ENCODE results near the gene GALNT11.
A peak's percentile ranks its signal among the peaks of the same experiment; 100 is the strongest.

GALNT11 gene

GRCh38 chr7:152025077-152025936 lies at the start of gene GALNT11:
TSS of gene GALNT11 (plus strand) at chr7:152025674. CDS start at chr7:152094228, 68,554 bp downstream.
- Histone ChIP-seq H3K9ac (ENCODE audit: low read depth, low read length) (no peak within 1 kb of the TSS), H3K4me1 (ENCODE audit: control insufficient read depth, insufficient read depth, low read length) (peaks cover 4% of the 10 kb centered on the region), H3K9me3 (ENCODE audit: control insufficient read depth, insufficient read depth, low read length) (no peaks in the 10 kb centered on the region), H3K4me3 (ENCODE audit: low read depth, low read length) (peak within 1 kb of the TSS; percentile 87), H3K36me3 (ENCODE audit: control insufficient read depth, insufficient read depth, low read length) (peaks cover 2% of the 10 kb centered on the region), H3K27me3 (ENCODE audit: control insufficient read depth, insufficient read depth, low read length) (peaks cover 5% of the 10 kb centered on the region)

- Histone ChIP-seq H3K9me3 (ENCODE audit: control insufficient read depth, insufficient read depth, low read length) (no peaks in the 10 kb centered on the region), H3K4me3 (ENCODE audit: low read depth, low read length) (no peak overlapping the region), H3K27me3 (ENCODE audit: control insufficient read depth, insufficient read depth, low read length) (no peaks in the 10 kb centered on the region), H3K9ac (ENCODE audit: low read depth, low read length) (no peak overlapping the region), H3K36me3 (ENCODE audit: control insufficient read depth, insufficient read depth, low read length) (no peaks in the 10 kb centered on the region), H3K4me1 (ENCODE audit: control insufficient read depth, insufficient read depth, low read length) (no peaks in the 10 kb centered on the region)
Measured at GRCh38 chr7:151978616-151979015, 46.9 kb upstream of the GALNT11 start.

- H3K36me3 ChIP-seq (ENCODE audit: control insufficient read depth, insufficient read depth, low read length): no peaks in the 10 kb centered on the region
- no peaks in the 10 kb centered on the region for H3K9me3 ChIP-seq (ENCODE audit: control insufficient read depth, insufficient read depth, low read length)
- no peak overlapping the region for H3K4me3 ChIP-seq (ENCODE audit: low read depth, low read length)
- H3K9ac ChIP-seq (ENCODE audit: low read depth, low read length): no peak overlapping the region
- H3K27me3 ChIP-seq (ENCODE audit: control insufficient read depth, insufficient read depth, low read length): no peaks in the 10 kb centered on the region
- H3K4me1 ChIP-seq (ENCODE audit: control insufficient read depth, insufficient read depth, low read length): no peaks in the 10 kb centered on the region
Measured at GRCh38 chr7:151981223-151981622, 44.3 kb upstream of the GALNT11 start.

- no peaks in the 10 kb centered on the region for H3K27me3 ChIP-seq (ENCODE audit: control insufficient read depth, insufficient read depth, low read length)
- H3K36me3 ChIP-seq (ENCODE audit: control insufficient read depth, insufficient read depth, low read length): no peaks in the 10 kb centered on the region
- H3K4me1 ChIP-seq (ENCODE audit: control insufficient read depth, insufficient read depth, low read length): no peaks in the 10 kb centered on the region
- no peaks in the 10 kb centered on the region for H3K9me3 ChIP-seq (ENCODE audit: control insufficient read depth, insufficient read depth, low read length)
- no peak overlapping the region for H3K4me3 ChIP-seq (ENCODE audit: low read depth, low read length)
- H3K9ac ChIP-seq (ENCODE audit: low read depth, low read length): no peak overlapping the region
Measured at GRCh38 chr7:151982806-151983205, 42.7 kb upstream of the GALNT11 start.

- Histone ChIP-seq H3K9ac (ENCODE audit: low read depth, low read length) (no peak overlapping the region), H3K27me3 (ENCODE audit: control insufficient read depth, insufficient read depth, low read length) (no peaks in the 10 kb centered on the region), H3K9me3 (ENCODE audit: control insufficient read depth, insufficient read depth, low read length) (no peaks in the 10 kb centered on the region), H3K4me1 (ENCODE audit: control insufficient read depth, insufficient read depth, low read length) (no peaks in the 10 kb centered on the region), H3K4me3 (ENCODE audit: low read depth, low read length) (no peak overlapping the region), H3K36me3 (ENCODE audit: control insufficient read depth, insufficient read depth, low read length) (no peaks in the 10 kb centered on the region)
Measured at GRCh38 chr7:151984612-151985011, 40.9 kb upstream of the GALNT11 start.

GRCh38 chr7:151987748-151988529 lies 37.5 kb upstream of the GALNT11 start:
- no peaks in the 10 kb centered on the region for H3K27me3 ChIP-seq (ENCODE audit: control insufficient read depth, insufficient read depth, low read length)
- H3K9ac ChIP-seq (ENCODE audit: low read depth, low read length): no peak overlapping the region
- no peaks in the 10 kb centered on the region for H3K9me3 ChIP-seq (ENCODE audit: control insufficient read depth, insufficient read depth, low read length)
- H3K4me1 ChIP-seq (ENCODE audit: control insufficient read depth, insufficient read depth, low read length): no peaks in the 10 kb centered on the region
- H3K36me3 ChIP-seq (ENCODE audit: control insufficient read depth, insufficient read depth, low read length): no peaks in the 10 kb centered on the region
- no peak overlapping the region for H3K4me3 ChIP-seq (ENCODE audit: low read depth, low read length)

GRCh38 chr7:151992375-151992774 lies 33.1 kb upstream of the GALNT11 start:
- Histone ChIP-seq H3K4me1 (ENCODE audit: control insufficient read depth, insufficient read depth, low read length) (no peaks in the 10 kb centered on the region), H3K4me3 (ENCODE audit: low read depth, low read length) (peak overlapping the region; percentile 10), H3K27me3 (ENCODE audit: control insufficient read depth, insufficient read depth, low read length) (no peaks in the 10 kb centered on the region), H3K36me3 (ENCODE audit: control insufficient read depth, insufficient read depth, low read length) (no peaks in the 10 kb centered on the region), H3K9me3 (ENCODE audit: control insufficient read depth, insufficient read depth, low read length) (no peaks in the 10 kb centered on the region), H3K9ac (ENCODE audit: low read depth, low read length) (no peak overlapping the region)

GRCh38 chr7:151993977-151994676 lies 31.3 kb upstream of the GALNT11 start:
- H3K4me3 ChIP-seq (ENCODE audit: low read depth, low read length): no peak overlapping the region

GRCh38 chr7:151999424-152000090 lies 25.9 kb upstream of the GALNT11 start:
- Histone ChIP-seq H3K9me3 (ENCODE audit: control insufficient read depth, insufficient read depth, low read length) (no peaks in the 10 kb centered on the region), H3K9ac (ENCODE audit: low read depth, low read length) (no peak overlapping the region), H3K36me3 (ENCODE audit: control insufficient read depth, insufficient read depth, low read length) (no peaks in the 10 kb centered on the region), H3K4me3 (ENCODE audit: low read depth, low read length) (no peak overlapping the region), H3K27me3 (ENCODE audit: control insufficient read depth, insufficient read depth, low read length) (no peaks in the 10 kb centered on the region), H3K4me1 (ENCODE audit: control insufficient read depth, insufficient read depth, low read length) (no peaks in the 10 kb centered on the region)

More at GRCh38 chr7:151993977-151994676, 31.3 kb upstream of the GALNT11 start:
- H3K9me3 ChIP-seq (ENCODE audit: control insufficient read depth, insufficient read depth, low read length): no peaks in the 10 kb centered on the region
- no peaks in the 10 kb centered on the region for H3K36me3 ChIP-seq (ENCODE audit: control insufficient read depth, insufficient read depth, low read length)
- no peaks in the 10 kb centered on the region for H3K4me1 ChIP-seq (ENCODE audit: control insufficient read depth, insufficient read depth, low read length)
- H3K27me3 ChIP-seq (ENCODE audit: control insufficient read depth, insufficient read depth, low read length): no peaks in the 10 kb centered on the region
- no peak overlapping the region for H3K9ac ChIP-seq (ENCODE audit: low read depth, low read length)

GRCh38 chr7:152000191-152000590 lies 25.3 kb upstream of the GALNT11 start:
- no peaks in the 10 kb centered on the region for H3K27me3 ChIP-seq (ENCODE audit: control insufficient read depth, insufficient read depth, low read length)
- no peak overlapping the region for H3K4me3 ChIP-seq (ENCODE audit: low read depth, low read length)
- H3K4me1 ChIP-seq (ENCODE audit: control insufficient read depth, insufficient read depth, low read length): no peaks in the 10 kb centered on the region
- no peaks in the 10 kb centered on the region for H3K9me3 ChIP-seq (ENCODE audit: control insufficient read depth, insufficient read depth, low read length)
- no peaks in the 10 kb centered on the region for H3K36me3 ChIP-seq (ENCODE audit: control insufficient read depth, insufficient read depth, low read length)
- no peak overlapping the region for H3K9ac ChIP-seq (ENCODE audit: low read depth, low read length)

GRCh38 chr7:152006336-152006735 lies 19.1 kb upstream of the GALNT11 start:
- Histone ChIP-seq H3K4me1 (ENCODE audit: control insufficient read depth, insufficient read depth, low read length) (no peaks in the 10 kb centered on the region), H3K36me3 (ENCODE audit: control insufficient read depth, insufficient read depth, low read length) (no peaks in the 10 kb centered on the region), H3K9me3 (ENCODE audit: control insufficient read depth, insufficient read depth, low read length) (no peaks in the 10 kb centered on the region), H3K4me3 (ENCODE audit: low read depth, low read length) (no peak overlapping the region), H3K9ac (ENCODE audit: low read depth, low read length) (no peak overlapping the region), H3K27me3 (ENCODE audit: control insufficient read depth, insufficient read depth, low read length) (no peaks in the 10 kb centered on the region)
